Skeletal muscle cell (primary cell): ENCODE measurements around the gene MTSS2.

ENCODE experiments used
- DNase-seq: peaks from one replicate; pipeline ENCODE4 v3.0.0-alpha.2; 2010; ENCODE audit warnings: low read depth
- H3K4me3 ChIP-seq: 2 replicates; pipeline ENCODE4 v1.5.1; 2011; ENCODE audit warnings: low read depth, mild to moderate bottlenecking, control low read depth, low read length, moderate library complexity

Gene MTSS2

GRCh38 chr16:70715860-70716357 lies 30.1 kb upstream of the MTSS2 start:
- no peak overlapping the region for H3K4me3 ChIP-seq
- DNase-seq = peak; percentile 39

GRCh38 chr16:70715055-70715858 lies 29.4 kb upstream of the MTSS2 start:
- DNase-seq = peak; percentile 98
- H3K4me3 ChIP-seq = peak overlapping the region; percentile 2

GRCh38 chr16:70714581-70715054 lies 28.8 kb upstream of the MTSS2 start:
- DNase-seq = no peak
- H3K4me3 ChIP-seq = no peak overlapping the region

- H3K4me3 ChIP-seq = no peak overlapping the region
- no peak for DNase-seq
Observed at GRCh38 chr16:70713824-70714223, 28.0 kb upstream of the MTSS2 start.

- H3K4me3 ChIP-seq = no peak overlapping the region
- DNase-seq = no peak
Observed at GRCh38 chr16:70713342-70713741, 27.5 kb upstream of the MTSS2 start.

GRCh38 chr16:70712942-70713341 lies 27.1 kb upstream of the MTSS2 start:
- H3K4me3 ChIP-seq = no peak overlapping the region
- DNase-seq = no peak

GRCh38 chr16:70712359-70712758 lies 26.5 kb upstream of the MTSS2 start:
- DNase-seq = no peak
- no peak overlapping the region for H3K4me3 ChIP-seq

GRCh38 chr16:70711211-70712031 lies 25.6 kb upstream of the MTSS2 start:
- DNase-seq = no peak
- no peak overlapping the region for H3K4me3 ChIP-seq

GRCh38 chr16:70710422-70711210 lies 24.8 kb upstream of the MTSS2 start:
- no peak overlapping the region for H3K4me3 ChIP-seq
- DNase-seq = no peak

- H3K4me3 ChIP-seq = no peak overlapping the region
- DNase-seq = no peak
Observed at GRCh38 chr16:70709942-70710341, 24.1 kb upstream of the MTSS2 start.

- H3K4me3 ChIP-seq = no peak overlapping the region
- DNase-seq = no peak
Observed at GRCh38 chr16:70709457-70709856, 23.6 kb upstream of the MTSS2 start.

GRCh38 chr16:70708366-70709246 lies 22.8 kb upstream of the MTSS2 start:
- no peak for DNase-seq
- no peak overlapping the region for H3K4me3 ChIP-seq

- H3K4me3 ChIP-seq = no peak overlapping the region
- peak; percentile 45 for DNase-seq
Observed at GRCh38 chr16:70706948-70707465, 21.2 kb upstream of the MTSS2 start.

GRCh38 chr16:70705056-70705455 lies 19.2 kb upstream of the MTSS2 start:
- no peak for DNase-seq
- H3K4me3 ChIP-seq = no peak overlapping the region

GRCh38 chr16:70704586-70704985 lies 18.7 kb upstream of the MTSS2 start:
- no peak overlapping the region for H3K4me3 ChIP-seq
- no peak for DNase-seq

- DNase-seq = no peak
- H3K4me3 ChIP-seq = no peak overlapping the region
Observed at GRCh38 chr16:70703835-70704381, 18.1 kb upstream of the MTSS2 start.

- DNase-seq = peak; percentile 56
- H3K4me3 ChIP-seq = no peak overlapping the region
Observed at GRCh38 chr16:70703041-70703834, 17.4 kb upstream of the MTSS2 start.
